A673 (cell line): Measurements from ENCODE around the gene MFAP4. TPM values are rescaled to one million over a fixed set of nuclear protein-coding genes. Genes with fewer than 3 reads are reported as not detected.

Experiments
- BruUV-seq: library from RNA; stranded (reverse); fragments of 400-500 nt; replicated peaks from 2 replicates; lab custom pipeline; 2021; lab: Mats Ljungman, UMichigan
- CTCF ChIA-PET: fragments of 300-600 bp; sonication (Branson Sonifier 250); formaldehyde crosslinking; loops from one replicate; lab custom pipeline; 2022; ENCODE audit warnings: antibody characterized with exemption; lab: Charles Lee
- POLR2A ChIA-PET: fragments of 300-600 bp; sonication (Branson Sonifier 250); formaldehyde crosslinking; loops from one replicate; lab custom pipeline; 2022; ENCODE audit warnings: antibody characterized with exemption; ENCODE audit not compliant: low non-redundant PET; lab: Charles Lee
- DNase-seq: peaks from one replicate; pipeline ENCODE4 v3.0.0-alpha.2; 2015; ENCODE audit warnings: low spot score
- H3K27ac ChIP-seq: fragments of 200-600 bp; sonication (generic); 2 replicates; pipeline ENCODE4 v1.5.1; 2016; ENCODE audit warnings: mixed run types, low read depth, mild to moderate bottlenecking, mixed read lengths, antibody characterized with exemption, low read length; ENCODE audit not compliant: poor library complexity, severe bottlenecking
- H3K27me3 ChIP-seq: fragments of 200-600 bp; sonication (generic); replicated peaks from 2 replicates; pipeline ENCODE4 v1.6.1; 2017; ENCODE audit warnings: mixed run types, low read depth, mild to moderate bottlenecking, mixed read lengths, antibody characterized with exemption, low read length; ENCODE audit not compliant: insufficient read depth, poor library complexity
- H3K36me3 ChIP-seq: fragments of 200-600 bp; sonication (generic); 2 replicates; pipeline ENCODE4 v1.6.1; 2016; ENCODE audit warnings: mixed run types, mild to moderate bottlenecking, mixed read lengths, antibody characterized with exemption, low read length; ENCODE audit not compliant: insufficient read depth, poor library complexity, severe bottlenecking
- H3K4me1 ChIP-seq: fragments of 200-600 bp; sonication (generic); 2 replicates; pipeline ENCODE4 v1.6.1; 2017; ENCODE audit warnings: mixed run types, mild to moderate bottlenecking, mixed read lengths, antibody characterized with exemption, low read length; ENCODE audit not compliant: insufficient read depth, poor library complexity, severe bottlenecking
- H3K4me3 ChIP-seq: fragments of 200-600 bp; sonication (generic); 2 replicates; pipeline ENCODE4 v1.5.1; 2016; ENCODE audit warnings: low read depth, mixed run types, mild to moderate bottlenecking, mixed read lengths, low read length; ENCODE audit not compliant: poor library complexity, severe bottlenecking
- H3K9me3 ChIP-seq: fragments of 200-600 bp; sonication (generic); 2 replicates; pipeline ENCODE4 v1.6.1; 2016; ENCODE audit warnings: mixed run types, low read depth, mild to moderate bottlenecking, mixed read lengths, antibody characterized with exemption, low read length; ENCODE audit not compliant: poor library complexity, severe bottlenecking
- CTCF ChIP-seq: fragments of 300-800, 200-600 bp; sonication (generic); conservative IDR thresholded peaks from 2 replicates; pipeline ENCODE4 v1.5.1; 2017; ENCODE audit warnings: low read depth, mild to moderate bottlenecking, antibody characterized with exemption, low read length, moderate library complexity, mixed read lengths
- EZH2 ChIP-seq: fragments of 200-600 bp; sonication (generic); IDR thresholded peaks from 2 replicates; pipeline ENCODE4 v1.6.1; 2017; ENCODE audit warnings: borderline replicate concordance, low read depth, mild to moderate bottlenecking, mixed read lengths, antibody characterized with exemption, low read length; ENCODE audit not compliant: poor library complexity, severe bottlenecking
- intact Hi-C: fragments of 100-400 bp; cut with micrococcal nuclease; formaldehyde crosslinking; loops from one replicate; pipeline ENCODE4 v1.10.0; 2022; ENCODE audit not compliant: unreplicated experiment
- total RNA-seq: library from RNA; stranded (reverse); gene quantifications from 2 replicates; pipeline ENCODE4 v1.2.3, GENCODE V29; 2021

MFAP4 gene
- total RNA-seq, 1 experiment from 2014 or later, result 60.9 TPM

GRCh38 chr17:19392303-19392702, 5.3 kb upstream of the MFAP4 start:
- no peak for TF ChIP-seq CTCF
- TF ChIP-seq EZH2, result no peak
- ChIA-PET POLR2A (no interaction called here), CTCF (no interaction called here)
- BruUV-seq, result no TSS peak
- H3K4me3 ChIP-seq, result no peak overlapping the region
- H3K9me3 ChIP-seq, result no peaks in the 10 kb centered on the region
- intact Hi-C loops, result no loop called here
- no peak overlapping the region for H3K27ac ChIP-seq
- no peaks in the 10 kb centered on the region for H3K36me3 ChIP-seq
- no peak for DNase-seq
- no peaks in the 10 kb centered on the region for H3K27me3 ChIP-seq
- H3K4me1 ChIP-seq, result peaks cover 29% of the 10 kb centered on the region

DNA sequence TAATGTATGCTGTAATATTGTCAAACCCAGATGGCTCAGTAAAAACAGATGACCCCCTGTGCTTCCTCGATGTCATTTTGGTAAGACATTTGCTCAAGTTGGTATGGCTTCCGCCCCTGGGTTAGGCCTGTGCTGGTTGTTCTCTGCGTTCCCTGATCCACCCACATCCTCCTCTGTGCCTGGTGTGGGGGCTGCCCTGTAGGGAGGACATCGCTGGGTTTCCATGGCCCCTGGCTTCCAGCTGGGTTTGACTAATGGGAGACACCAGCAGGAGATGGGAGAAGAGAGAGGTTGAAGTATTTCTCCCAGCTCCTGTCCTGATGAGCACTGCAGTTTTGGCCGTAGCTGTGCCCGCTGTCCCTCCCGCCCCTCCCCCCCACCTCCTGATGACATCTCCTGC, 4.4 kb upstream of the MFAP4 start:
- no TSS peak for BruUV-seq
- Histone ChIP-seq H3K36me3 (no peaks in the 10 kb centered on the region), H3K27ac (no peak overlapping the region), H3K27me3 (no peaks in the 10 kb centered on the region), H3K9me3 (no peaks in the 10 kb centered on the region), H3K4me3 (no peak overlapping the region), H3K4me1 (peaks cover 33% of the 10 kb centered on the region)
- ChIA-PET CTCF (no interaction called here), POLR2A (no interaction called here)
- no peak for DNase-seq
- TF ChIP-seq CTCF (no peak), EZH2 (no peak)
- intact Hi-C loops, result no loop called here

GRCh38 chr17:19390951-19391350, 4.0 kb upstream of the MFAP4 start:
- BruUV-seq, result no TSS peak
- TF ChIP-seq CTCF (no peak), EZH2 (no peak)
- H3K9me3 ChIP-seq, result no peaks in the 10 kb centered on the region
- DNase-seq, result no peak
- intact Hi-C loops, result no loop called here
- no peak overlapping the region for H3K27ac ChIP-seq
- POLR2A ChIA-PET, result no interaction called here
- H3K27me3 ChIP-seq, result no peaks in the 10 kb centered on the region
- peaks cover 38% of the 10 kb centered on the region for H3K4me1 ChIP-seq
- H3K36me3 ChIP-seq, result peaks cover 2% of the 10 kb centered on the region
- H3K4me3 ChIP-seq, result no peak overlapping the region
- CTCF ChIA-PET, result no interaction called here
